Midbrain (tissue), 1 donor: Measurements from ENCODE around the gene CRB2.
"Not testable (repeated sequence)": the region's sequence is repeated elsewhere in the genome, so short reads cannot be mapped to it uniquely, and the experiment has no call there.

Experiments
- DNase-seq: peaks from one replicate; lab custom pipeline; 2025; lab: John Stamatoyannopoulos, UW

Gene CRB2

GRCh38 chr9:123382653-123383511 is 26.9 kb downstream of the CRB2 start:
- DNase-seq = peak; percentile 66

- no peak for DNase-seq
These were observed 27.6 kb downstream of the CRB2 start for GRCh38 chr9:123383512-123384170.

- no peak for DNase-seq
These were observed 31.7 kb downstream of the CRB2 start for GRCh38 chr9:123387686-123388085.

GRCh38 chr9:123389070-123389469 is 33.1 kb downstream of the CRB2 start:
- no peak for DNase-seq

- DNase-seq = no peak
These were observed 33.7 kb downstream of the CRB2 start for GRCh38 chr9:123389698-123390097.

GRCh38 chr9:123390337-123391135 is 34.5 kb downstream of the CRB2 start:
- DNase-seq = no peak

GRCh38 chr9:123391233-123391632 is 35.2 kb downstream of the CRB2 start:
- no peak for DNase-seq

- no peak for DNase-seq
These were observed 35.9 kb downstream of the CRB2 start for GRCh38 chr9:123391946-123392345.

- DNase-seq = no peak
These were observed 36.8 kb downstream of the CRB2 start for GRCh38 chr9:123392802-123393201.

- no peak for DNase-seq
These were observed 38.6 kb downstream of the CRB2 start for GRCh38 chr9:123394291-123395235.

GRCh38 chr9:123395276-123395688 is 39.3 kb downstream of the CRB2 start:
- DNase-seq = no peak

GRCh38 chr9:123395689-123396511 is 39.9 kb downstream of the CRB2 start:
- DNase-seq = no peak

- no peak for DNase-seq
These were observed 42.0 kb downstream of the CRB2 start for GRCh38 chr9:123397975-123398374.

GRCh38 chr9:123398938-123399337 is 42.9 kb downstream of the CRB2 start:
- not testable (repeated sequence) for DNase-seq

- no peak for DNase-seq
These were observed 43.9 kb downstream of the CRB2 start for GRCh38 chr9:123399803-123400378.

- DNase-seq = no peak
These were observed 45.0 kb downstream of the CRB2 start for GRCh38 chr9:123400926-123401503.

GRCh38 chr9:123401879-123402513 is 46.0 kb downstream of the CRB2 start:
- DNase-seq = peak; percentile 51

GRCh38 chr9:123402981-123403509 is 47.0 kb downstream of the CRB2 start:
- peak; percentile 33 for DNase-seq

- DNase-seq = no peak
These were observed 50.0 kb downstream of the CRB2 start for GRCh38 chr9:123406016-123406415.
